Stimulated activated CD4-positive, alpha-beta T cell treated with anti-CD3 and anti-CD28 coated beads, Interleukin-2, amount 100 ng/mL, for 24 hours (primary cell): ENCODE measurements around the gene HSDL1.
"Not testable (repeated sequence)": the region's sequence is repeated elsewhere in the genome, so short reads cannot be mapped to it uniquely, and the experiment has no call there.

ENCODE experiments used
- DNase-seq, 2 donors: peaks; one replicate each; pipeline ENCODE4 v3.0.0-alpha.2; 2020

The HSDL1 gene

GRCh38 chr16:84137769-84138357, 7.1 kb downstream of the HSDL1 start:
- DNase-seq: no peak

GRCh38 chr16:84137287-84137686, 7.7 kb downstream of the HSDL1 start:
- no peak for DNase-seq

- no peak for DNase-seq
Measured at GRCh38 chr16:84136331-84137125, 8.4 kb downstream of the HSDL1 start.

DNA sequence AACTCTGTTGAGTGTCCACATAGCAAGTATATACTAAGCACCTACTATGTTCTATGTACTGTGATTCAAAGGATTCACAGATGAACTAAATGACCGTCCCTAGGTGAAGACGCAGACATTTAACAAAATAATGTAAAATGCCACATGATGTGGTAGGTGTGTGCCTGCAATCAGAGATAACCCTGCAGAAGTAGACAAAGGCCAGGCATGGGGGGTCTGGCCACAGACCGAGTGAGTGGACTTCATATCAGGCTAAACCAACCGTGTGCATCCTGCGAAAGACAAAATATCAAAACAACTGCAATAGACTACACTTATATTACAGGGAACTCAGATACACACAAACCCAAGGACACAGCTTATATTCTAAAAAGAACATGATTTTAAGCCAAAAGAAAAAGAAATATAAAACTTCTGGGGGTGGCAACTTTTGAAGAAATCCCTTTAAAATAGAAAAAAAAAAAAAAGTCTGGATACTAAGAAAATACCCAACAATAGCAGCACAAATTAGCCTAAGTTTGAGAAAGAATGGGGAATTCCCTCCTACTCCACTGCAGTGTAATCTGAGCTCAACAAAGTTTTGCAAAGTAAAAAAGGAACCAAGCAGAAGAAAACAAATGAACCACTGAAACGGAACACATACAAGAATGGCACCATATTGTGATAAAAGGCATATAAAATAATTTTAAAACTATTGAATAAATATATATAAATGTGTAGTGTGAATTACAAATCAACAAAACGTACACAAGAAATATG, 12.3 kb downstream of the HSDL1 start:
- DNase-seq: no peak

- no peak for DNase-seq
Measured at GRCh38 chr16:84131117-84131516, 13.9 kb downstream of the HSDL1 start.

DNA sequence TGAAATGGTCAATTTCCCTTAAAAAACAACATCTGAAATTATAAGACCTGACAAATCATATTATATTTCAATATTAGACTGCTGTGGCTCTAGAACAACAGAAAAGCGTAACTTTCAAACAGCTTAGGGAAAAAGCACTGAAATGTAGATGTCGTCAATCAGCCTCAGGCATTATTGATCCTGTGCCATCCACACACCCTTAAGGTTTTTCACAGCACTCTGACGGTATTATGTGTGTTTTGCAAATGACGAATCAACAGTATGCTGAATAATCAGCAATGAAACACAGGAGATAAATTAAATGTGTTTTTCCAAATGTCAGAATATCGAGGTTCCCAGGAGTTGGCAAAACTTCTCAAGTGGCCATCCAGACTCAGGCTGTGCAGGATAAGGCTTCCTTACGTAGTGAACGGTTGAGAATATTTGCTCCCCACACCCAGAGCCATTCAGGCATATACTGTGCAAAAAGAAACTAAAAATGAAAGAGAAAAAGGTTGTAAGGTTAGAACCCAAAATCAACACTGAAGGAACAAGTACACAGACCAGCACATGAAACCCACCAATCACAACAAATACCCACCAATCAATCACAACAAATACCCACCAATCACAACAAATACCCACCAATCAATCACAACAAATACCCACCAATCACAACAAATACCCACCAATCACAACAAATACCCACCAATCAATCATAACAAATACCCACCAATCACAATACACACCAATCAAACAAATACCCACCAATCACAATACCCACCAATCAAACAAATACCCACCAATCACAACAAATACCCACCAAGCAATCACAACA, 20.5 kb downstream of the HSDL1 start:
- no peak for DNase-seq

DNA sequence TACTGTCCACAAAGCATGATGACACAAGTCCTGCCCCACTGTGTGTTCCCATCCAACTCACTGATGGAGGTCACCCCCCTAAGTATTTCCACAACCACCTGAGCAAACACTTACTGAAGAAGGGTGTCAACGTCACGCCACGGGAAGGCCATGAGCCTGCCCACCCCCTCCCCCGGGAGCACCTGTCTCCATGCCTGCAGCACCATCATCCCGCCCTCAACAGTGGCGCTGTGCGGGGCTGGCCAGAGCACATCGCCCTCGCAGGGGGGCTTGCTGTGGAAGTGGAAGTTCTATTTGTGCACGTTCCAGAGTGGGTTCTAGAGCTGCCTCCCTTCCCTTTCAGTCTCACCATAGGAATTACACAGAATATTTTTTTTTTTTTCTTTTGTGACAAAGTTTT, 24.0 kb downstream of the HSDL1 start:
- no peak for DNase-seq

DNA sequence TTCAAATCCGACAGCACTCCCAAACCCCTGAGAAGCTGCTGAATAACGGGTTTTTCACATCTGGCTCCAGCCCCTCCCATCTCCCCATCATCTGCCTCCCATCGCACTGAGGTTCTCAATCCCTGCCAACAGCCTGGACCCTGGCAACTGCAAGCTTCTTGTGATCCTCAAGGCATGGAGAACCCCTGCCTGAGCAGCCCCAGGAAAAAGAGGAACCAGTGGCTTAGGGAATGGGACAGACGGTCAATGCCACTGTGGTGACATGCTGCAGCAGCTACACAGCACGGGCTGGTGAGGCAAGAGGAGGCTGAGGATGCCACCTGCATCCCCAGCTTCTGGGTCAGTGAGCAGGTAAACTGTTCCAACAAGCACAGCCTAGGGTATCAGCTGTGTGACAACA, 25.0 kb downstream of the HSDL1 start:
- DNase-seq: no peak

GRCh38 chr16:84119368-84119767, 25.6 kb downstream of the HSDL1 start:
- DNase-seq: no peak

DNA sequence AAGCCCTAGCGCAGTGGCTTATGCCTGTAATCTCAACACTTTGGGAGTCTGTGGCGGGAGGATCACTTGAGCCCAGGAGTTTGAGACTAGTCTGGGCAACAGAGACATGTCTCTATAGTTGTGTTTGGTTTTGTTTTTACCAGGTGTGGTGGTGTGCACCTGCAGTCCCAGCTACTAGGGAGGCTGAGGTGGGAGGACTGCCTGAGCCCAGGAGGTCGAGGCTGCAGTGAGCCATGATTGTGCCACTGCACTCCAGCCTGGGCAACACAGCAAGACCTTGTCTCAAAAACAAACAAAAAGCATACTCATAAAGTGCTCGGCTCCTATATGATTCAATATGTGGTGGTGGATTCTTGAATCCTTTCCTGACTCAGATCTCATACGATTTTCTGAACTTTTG, 26.7 kb downstream of the HSDL1 start:
- not testable (repeated sequence) for DNase-seq

DNA sequence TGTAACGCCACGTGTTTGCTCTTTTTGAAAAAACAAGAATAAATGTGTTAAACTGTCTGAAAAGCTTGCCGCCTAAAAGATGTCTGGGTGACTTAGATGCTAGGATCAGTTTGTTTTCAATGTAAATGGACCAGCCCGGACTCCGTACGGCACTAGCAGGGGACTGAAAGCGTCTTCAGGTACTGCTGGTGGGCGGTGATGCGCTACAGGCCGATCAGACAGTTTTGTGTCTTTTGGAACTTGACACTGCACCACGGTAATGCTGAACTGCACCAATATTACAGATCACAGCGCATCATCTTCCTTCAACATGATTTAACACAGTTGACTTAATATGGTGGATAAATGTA, 27.5 kb downstream of the HSDL1 start:
- peak in 1 of 2 donors; percentile 50 for DNase-seq

DNA sequence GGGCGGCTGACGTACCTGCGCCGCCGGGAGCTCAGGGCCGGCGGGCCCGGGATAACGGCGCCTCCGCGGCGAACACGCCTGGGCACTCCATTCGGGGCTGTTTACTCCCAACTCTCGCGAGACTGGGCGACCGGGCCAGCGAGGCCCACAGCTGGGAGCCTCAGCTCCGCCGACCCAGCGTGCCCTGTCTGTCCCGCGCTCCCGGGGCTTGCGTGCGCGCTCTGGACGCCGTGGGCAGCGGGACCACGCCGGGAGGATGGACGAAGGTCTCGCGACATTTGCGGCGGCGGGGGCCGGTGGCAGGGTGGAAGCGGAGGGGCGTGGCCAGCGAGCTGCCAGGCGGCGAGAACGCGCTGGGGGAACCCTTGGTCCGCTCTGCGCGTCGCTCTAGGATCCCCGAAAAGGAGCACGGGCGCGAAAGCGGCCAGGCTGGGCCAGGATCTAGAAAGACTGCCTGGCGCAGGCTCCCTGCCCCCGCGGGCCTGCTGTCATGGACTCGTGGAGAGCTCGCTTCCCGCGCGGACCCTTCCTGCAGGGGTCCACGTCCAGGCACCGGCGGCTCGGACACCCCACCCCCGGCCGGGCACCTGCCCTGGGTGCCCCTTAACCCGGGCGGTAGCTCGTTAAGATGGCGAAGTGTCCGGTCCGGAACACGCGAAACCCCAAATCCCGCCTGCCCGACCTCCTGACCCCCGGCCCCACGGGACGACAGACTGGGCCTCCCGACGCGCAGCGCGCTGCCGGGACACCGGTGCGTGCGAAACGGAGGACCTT, 28.1 kb downstream of the HSDL1 start, which contains the start of gene MBTPS1:
Gene MBTPS1 (minus strand): TSS at position 223 of the 774 bp plus-strand sequence. CDS start 15,159 bp downstream, outside the sequence.
- DNase-seq: peak; percentile 98 to 99

DNA sequence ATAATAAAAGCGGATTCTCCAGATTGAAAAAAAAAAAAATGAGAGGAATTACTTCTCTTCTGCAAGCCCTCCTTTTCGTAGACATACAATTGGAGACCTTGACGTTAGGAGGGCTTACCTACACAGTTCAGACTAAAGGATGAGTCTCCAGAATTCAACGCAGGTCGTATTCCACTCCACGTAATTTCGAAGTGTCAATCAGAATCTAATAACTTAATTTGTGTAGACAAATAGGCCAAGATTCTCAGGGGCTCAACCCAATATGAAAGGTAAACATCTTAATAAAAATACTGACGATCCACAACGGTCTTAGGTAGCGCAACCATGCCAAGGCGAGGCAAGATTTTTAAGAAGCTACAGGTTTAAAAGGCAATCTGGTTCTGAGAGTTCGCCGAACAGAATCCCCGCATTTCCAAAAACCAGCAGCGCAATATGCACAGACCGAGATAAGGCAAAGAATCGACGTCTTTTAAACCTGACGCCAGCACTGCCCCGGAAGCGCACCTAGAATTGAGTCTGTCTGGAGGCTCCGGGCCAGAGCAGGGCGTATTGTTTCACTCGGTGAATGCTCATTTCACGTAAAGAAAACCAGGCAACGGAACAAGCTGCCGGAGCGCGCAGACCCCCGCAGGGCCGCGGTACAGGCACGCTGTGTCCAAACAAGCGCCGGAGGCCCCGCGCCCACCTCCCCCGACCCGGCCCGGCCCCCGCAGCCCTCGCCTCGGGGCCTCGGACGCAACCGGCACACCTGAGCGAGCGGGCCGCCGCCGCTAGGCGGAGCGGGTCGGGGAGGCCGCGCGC, 28.9 kb downstream of the HSDL1 start:
- peak in 1 of 2 donors; percentile 61 for DNase-seq

GRCh38 chr16:84111949-84112348, 33.0 kb downstream of the HSDL1 start:
- peak in 1 of 2 donors; percentile 44 for DNase-seq

- DNase-seq: no peak
Measured at GRCh38 chr16:84111525-84111924, 33.5 kb downstream of the HSDL1 start.

- DNase-seq: no peak
Measured at GRCh38 chr16:84110527-84110926, 34.5 kb downstream of the HSDL1 start.

DNA sequence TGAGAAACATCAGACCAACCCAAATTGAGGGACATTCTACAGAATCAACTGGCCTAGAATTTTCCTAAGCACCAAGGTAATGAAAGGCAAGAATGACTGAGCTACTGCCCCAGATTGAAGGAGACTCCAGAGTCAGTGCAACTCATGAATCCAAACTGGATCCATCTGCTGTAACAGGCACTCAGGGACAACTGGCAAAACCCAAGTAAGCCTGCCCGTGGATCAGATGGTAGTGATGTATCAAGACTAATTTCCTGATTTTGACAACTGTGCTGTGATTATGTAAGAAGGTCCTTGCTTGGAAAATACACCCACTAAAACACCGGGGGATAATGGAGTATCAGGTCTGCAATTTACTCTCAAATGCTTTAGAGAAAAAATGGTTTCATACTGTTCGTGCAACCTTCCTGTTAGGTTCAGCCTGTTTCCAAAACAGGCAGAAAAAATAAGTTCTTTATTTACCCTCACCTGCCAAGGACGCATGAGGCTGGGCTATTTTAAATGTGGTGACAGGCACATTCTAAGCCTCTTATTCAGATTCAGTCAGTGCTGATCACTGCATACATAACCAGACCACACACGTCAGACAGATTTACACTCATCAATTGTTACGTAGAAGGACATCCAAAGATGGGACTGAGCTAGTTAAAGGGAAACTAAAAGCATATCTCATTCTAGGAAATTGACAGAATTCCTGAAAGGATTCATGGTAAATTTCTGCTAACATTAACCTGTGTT, 35.2 kb downstream of the HSDL1 start:
- no peak for DNase-seq

DNA sequence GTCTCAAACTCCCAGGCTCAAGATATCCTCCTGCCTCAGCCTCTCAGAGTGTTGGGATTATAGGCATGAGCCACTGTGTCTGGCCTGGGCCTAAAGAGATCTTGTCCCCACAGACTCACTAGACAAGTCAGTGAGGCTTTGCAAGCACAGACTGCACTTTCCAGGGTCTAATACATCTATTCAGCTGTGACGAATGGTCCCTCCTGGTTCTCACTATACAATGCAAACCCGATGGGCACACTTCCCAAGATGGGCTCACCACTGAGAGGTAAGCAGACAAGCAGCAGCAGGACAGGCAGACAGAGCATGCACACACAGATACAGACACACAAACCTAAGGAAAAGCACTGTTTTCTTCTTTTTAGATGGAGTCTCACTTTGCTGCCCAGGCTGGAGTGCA, 37.1 kb downstream of the HSDL1 start:
- no peak for DNase-seq

DNA sequence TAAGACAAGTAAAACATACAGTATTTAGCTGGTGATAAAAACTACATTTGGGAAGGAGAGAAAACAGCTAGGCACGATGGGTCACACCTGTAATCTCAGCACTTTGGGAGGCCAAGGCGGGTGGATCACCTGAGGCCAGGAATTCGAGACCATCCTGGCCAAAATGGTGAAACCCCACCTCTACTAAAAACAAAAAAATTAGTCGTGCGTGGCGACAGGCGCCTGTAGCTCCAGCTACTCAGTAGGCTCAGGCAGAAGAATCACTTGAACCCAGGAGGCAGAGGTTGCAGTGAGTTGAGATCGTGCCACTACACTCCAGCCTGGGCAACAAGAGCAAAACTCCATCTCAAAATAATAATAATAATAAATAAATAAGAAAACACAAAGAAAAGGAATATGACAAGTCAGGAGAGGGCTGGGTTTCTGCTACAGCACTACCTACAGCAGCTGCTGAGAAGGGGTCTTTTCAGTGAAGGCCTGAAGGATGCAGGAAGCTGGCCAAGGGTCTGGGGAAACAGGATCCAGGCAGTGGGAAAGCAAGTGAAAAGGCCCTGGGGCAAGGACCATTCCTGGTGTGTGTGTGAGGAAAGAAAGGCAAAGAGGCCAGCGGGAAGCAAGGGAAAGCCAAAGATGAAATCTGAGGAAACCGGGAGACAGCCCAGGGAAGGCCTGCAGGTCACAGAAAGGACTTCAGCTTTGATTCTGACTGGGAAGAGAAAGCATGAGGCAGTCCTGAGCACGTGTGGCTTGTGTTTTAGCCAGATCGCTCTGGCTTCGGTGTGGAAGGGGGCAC, 38.8 kb downstream of the HSDL1 start:
- no peak for DNase-seq
